ENCODE results near the gene CCDC149. TPM values are rescaled to one million over a fixed set of nuclear protein-coding genes. Genes with fewer than 3 reads are reported as not detected.

Gene CCDC149
- total and polyA plus RNA-seq, 2 of the 8 experiments (the other 6 are each of a cell fraction or from before 2014, with no cell fraction given): 2.2 to 5.6 TPM

GRCh38 chr4:24770667-24771066 lies 142.2 kb downstream of the CCDC149 start (continued):
- no peak for TF ChIP-seq CHD2 (IDR thresholded peaks at IDR 0.05; ENCODE audit: low read length)
- TF ChIP-seq SRF (IDR thresholded peaks at IDR 0.05; ENCODE audit: low read depth, low read length): no peak
- TF ChIP-seq GABPA (IDR thresholded peaks at IDR 0.05; ENCODE audit: borderline replicate concordance, insufficient read depth, low read length): no peak
